DMS 273 (cell line): ENCODE measurements around the gene TUFT1.
"Not testable (repeated sequence)": the region's sequence is repeated elsewhere in the genome, so short reads cannot be mapped to it uniquely, and the experiment has no call there.

Source experiments
- DNase-seq: peaks from one replicate; lab custom pipeline; 2025; ENCODE audit not compliant: unreplicated experiment; lab: John Stamatoyannopoulos, UW

TUFT1 gene

DNA sequence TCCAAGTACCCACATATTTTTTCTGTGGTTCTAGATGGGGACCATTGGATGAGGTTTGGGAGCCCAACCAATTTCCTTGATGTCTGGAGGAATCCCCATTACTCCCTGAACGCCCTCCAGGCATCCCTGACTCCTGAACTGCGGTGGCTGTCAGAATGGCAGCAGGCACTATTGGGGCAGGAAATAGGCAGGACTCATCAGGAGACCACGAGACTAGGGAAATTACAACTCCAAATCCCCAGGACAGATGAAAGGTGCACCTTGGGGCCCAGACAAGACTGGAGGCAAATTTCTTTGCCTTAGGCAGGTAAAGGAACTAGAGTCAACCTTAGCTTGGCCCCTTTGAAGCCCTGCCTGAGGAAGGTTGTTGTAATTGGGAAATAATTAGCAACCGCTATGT is 27.8 kb upstream of the TUFT1 start:
- no peak for DNase-seq

DNA sequence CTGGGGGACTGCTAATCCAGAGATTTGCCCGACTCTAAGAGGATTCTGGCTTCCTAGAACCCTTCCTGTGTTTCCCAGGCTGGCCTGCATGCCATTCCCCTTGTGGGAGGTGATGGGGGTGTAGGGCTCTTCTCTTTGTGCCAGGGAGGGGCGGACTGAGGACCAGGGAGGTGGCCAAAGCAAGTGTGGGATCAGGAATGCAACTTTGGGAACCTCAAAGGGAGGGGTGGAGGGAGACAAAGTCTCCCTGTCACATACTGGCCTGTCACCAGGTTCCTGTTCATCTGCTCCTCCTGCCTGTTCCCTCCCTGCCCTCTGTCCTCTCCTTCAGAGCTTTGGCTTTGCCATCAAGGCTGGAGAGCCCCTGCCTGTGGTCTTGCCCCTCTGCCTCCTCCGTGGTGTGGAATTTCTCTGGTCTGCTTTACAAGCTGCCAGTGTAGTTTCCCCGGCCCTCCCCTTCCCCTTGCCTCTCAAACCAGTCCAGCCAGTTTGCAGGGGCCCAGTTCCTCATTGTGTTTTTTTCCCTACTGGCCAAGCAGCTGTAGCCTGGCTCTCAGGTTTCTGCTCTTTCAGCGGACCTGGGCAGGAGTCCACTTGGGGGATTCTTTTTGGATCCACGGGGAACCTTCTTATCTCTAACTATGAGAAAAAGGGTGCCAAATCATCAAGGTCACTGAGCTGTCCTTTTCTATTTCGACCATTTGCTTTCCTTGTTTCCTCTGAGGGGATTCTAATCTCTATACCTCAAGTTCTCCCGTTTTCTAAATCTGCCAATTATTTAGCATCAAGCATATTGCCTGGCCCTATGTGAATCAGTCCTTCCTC is 27.1 kb upstream of the TUFT1 start:
- DNase-seq, result no peak

DNA sequence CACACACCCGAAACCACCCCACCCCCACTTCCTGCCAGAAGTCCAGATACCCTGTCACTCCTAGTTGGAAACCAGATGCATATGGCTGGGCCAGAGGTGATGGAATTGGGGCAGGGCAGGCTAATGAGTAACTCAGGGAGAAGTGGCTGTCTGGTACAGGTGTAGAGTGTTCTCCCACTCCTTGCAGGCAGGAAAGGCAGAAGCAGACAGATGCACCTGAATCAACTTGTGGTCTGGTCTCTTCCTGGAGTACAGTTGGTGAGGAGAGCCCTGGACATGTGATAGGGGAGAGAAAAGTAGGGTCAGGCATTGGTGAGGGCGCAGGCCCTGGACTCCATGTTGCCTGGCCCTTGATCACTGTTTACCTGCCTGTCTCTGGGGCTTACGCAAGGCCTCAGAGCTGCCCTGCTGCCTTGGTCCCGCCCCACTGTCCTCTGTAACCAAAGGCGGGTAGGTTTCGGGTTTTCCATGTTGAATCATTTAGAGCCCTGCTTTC is 26.4 kb upstream of the TUFT1 start:
- DNase-seq, result no peak

DNA sequence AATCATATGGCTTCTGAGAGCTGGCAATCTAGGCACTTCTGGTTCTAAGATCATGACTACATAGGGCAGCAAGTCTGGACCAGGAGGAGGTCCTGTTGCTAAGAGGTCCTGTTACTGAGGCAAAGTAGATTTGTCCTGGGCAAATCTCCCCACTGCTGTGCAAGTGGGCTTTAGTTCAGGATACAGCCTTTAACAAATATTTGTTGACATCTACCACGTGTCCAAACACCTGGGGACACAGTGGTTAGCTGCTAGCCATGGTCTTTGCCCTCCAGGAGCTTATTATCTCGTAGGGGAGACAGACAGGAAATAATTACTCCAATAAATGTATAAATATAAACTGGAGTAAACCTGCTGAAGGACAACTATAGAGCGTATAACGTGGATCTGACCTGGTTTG is 25.7 kb upstream of the TUFT1 start:
- no peak for DNase-seq

DNA sequence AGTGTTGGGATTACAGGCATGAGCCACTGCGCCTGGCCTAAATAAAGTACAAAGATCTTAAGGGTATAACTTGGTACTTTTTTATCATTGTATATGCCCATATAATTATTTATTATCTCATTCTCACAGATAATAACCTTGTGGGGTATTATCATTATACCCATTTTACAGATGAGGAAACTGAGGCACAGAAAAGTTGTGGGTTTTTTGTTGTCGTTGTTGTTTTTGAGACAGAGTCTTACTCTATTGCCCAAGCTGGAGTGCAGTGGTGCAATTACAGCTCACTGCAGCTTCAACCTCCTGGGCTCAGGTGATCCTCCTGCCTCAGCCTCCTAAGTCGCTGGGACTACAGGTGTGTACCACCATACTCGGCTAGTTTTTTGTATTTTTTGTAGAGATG is 24.8 kb upstream of the TUFT1 start:
- DNase-seq, result no peak

DNA sequence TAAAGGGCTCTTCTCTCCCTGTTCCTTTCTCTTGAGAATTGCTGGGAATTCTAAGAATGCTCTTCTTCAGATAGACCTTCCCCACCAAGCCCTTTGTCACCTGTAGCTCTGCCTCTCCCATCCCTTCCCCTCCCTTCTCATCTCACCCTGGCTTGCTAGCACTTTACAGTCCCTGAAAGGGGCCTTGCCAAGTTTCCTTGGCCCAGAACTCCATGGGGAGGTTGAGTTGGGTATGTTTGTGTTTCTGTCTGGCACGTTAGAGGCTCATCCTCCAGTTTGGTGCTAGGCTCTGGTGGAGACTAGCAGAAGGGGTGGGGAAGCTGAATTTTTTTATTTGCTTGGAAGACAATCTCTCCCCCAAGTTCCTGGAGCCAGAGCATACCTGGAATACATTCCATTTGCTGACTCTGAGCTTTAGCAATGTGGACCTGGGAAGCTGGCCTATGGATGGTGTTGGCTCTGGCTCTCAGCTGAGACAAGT is 24.0 kb upstream of the TUFT1 start:
- DNase-seq, result no peak

DNA sequence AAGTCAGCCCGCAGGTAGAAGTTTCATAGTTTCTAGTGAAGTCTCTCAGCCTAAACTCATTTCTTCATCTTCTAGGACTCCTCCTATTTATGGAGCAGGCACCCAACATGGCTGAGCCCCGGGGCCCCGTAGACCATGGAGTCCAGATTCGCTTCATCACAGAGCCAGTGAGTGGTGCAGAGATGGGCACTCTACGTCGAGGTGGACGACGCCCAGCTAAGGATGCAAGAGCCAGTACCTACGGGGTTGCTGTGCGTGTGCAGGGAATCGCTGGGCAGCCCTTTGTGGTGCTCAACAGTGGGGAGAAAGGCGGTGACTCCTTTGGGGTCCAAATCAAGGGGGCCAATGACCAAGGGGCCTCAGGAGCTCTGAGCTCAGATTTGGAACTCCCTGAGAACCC is 21.7 kb upstream of the TUFT1 start:
- DNase-seq, result no peak

DNA sequence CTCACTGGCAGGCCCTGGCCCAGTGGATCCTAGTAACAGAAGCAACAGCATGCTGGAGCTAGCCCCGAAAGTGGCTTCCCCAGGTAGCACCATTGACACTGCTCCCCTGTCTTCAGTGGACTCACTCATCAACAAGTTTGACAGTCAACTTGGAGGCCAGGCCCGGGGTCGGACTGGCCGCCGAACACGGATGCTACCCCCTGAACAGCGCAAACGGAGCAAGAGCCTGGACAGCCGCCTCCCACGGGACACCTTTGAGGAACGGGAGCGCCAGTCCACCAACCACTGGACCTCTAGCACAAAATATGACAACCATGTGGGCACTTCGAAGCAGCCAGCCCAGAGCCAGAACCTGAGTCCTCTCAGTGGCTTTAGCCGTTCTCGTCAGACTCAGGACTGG is 21.2 kb upstream of the TUFT1 start:
- no peak for DNase-seq

DNA sequence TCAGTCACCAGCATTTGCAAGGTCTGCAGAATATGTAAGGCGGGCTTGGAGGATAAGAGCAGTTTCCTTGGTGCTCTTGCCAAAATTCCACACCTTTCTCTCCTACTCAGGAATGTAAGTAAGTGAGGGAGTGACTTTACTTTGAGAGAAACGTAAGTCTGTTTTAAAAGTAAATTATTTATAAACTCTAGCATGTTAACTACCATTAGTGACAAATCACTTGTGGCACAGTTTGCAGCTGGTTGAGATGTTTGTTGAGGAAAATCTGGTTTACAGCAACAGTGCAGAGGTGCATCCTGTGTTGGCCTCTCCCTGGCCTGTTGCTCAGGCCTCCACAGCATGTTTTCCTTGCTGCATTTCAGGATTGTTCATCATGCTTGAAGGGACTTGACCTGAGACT is 20.4 kb upstream of the TUFT1 start:
- DNase-seq, result no peak

DNA sequence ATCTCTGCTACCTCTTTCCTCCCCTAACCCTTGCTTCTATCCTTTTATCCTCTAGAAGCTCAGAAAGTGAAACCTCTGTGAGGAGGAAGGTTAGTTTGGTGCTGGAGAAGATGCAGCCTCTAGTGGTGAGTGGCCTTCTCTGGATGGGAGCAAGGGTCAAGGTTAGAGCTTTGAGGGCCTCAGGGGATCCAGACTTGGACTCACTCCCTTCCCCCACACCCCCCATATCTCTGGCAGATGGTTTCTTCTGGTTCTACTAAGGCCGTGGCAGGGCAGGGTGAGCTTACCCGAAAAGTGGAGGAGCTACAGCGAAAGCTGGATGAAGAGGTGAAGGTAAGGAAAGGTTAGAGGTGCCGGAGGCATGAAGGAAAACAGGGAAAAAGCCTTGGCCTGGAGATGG is 19.8 kb upstream of the TUFT1 start:
- DNase-seq, result no peak

DNA sequence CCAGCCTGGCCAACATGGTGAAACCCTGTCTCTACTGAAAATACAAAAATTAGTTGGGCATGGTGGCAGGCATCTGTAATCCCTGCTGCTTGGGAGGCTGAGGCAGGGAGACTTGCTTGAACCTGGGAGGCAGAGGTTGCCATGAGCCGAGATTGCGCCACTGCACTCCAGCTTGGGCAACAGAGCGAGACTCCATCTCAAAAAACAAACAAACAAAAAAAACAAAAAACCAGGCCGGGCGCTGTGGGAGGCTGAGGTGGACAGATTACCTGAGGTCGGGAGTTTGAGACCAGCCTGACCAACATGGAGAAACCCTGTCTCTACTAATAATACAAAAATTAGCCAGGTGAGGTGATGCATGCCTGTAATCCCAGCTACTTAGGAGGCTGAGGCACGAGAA is 17.7 kb upstream of the TUFT1 start:
- DNase-seq, result not testable (repeated sequence)

DNA sequence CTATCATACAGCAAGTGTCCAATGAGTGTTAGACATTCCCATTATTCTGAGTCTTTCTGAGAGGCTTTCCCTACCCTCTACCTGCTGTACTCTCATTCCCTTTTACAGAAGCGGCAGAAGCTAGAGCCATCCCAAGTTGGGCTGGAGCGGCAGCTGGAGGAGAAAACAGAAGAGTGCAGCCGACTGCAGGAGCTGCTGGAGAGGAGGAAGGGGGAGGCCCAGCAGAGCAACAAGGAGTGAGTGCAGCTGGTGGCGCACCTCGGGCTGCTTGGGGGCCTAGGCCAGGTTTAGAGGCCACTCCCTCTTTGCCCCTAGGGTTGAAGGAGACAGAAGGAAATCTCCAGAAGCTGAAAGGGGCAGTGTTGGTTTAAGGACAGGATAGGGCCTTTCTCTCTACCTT is 16.8 kb upstream of the TUFT1 start:
- no peak for DNase-seq

DNA sequence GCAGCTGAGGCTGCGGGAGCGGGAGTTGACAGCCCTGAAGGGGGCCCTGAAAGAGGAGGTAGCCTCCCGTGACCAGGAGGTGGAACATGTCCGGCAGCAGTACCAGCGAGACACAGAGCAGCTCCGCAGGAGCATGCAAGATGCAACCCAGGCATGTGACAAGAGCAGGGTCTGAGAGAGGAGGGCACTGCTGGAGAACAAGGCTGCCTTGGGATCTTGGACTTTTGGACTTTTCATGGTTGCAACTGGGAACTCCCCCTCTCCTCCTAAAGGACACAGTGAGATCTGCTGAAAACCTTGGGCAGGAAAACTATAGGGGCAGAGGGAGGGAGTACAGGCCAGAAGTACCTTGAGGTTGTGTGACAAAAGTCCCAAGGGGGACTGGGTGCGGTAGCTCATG is 15.4 kb upstream of the TUFT1 start:
- no peak for DNase-seq

DNA sequence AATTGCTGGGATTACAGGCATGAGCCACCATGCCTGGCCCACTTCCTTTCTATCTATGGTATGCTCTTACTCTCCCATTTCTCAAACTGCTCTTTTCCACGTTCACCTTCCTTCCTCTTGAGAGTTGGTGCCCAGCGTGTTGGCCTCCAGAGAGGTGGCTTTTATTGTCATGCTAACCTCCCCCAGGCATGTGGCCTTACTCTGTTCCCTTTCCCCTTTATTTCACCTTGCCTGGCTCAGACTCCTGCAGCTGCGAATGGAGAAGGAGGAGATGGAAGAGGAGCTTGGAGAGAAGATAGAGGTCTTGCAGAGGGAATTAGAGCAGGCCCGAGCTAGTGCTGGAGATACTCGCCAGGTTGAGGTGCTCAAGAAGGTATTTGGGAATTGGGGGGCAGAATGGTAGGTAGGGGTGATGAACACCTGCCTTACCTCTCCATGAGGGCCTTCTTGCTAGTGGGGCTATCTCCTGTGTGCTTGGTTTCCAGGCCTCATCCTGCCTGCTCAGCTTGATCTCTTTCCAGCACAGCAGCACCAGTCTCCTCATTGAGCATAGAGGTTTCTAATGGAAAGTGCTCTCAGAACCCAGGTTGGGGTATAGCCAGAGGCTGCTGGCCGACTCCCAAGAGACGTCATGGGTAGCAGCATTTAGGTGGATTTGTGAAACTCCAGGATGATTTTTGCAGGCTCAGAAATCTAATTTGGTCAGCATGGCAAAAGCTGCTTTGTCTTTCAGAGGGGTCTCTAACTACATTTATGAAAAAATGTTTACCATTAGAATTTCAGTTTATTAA is 13.2 kb upstream of the TUFT1 start:
- DNase-seq, result no peak

DNA sequence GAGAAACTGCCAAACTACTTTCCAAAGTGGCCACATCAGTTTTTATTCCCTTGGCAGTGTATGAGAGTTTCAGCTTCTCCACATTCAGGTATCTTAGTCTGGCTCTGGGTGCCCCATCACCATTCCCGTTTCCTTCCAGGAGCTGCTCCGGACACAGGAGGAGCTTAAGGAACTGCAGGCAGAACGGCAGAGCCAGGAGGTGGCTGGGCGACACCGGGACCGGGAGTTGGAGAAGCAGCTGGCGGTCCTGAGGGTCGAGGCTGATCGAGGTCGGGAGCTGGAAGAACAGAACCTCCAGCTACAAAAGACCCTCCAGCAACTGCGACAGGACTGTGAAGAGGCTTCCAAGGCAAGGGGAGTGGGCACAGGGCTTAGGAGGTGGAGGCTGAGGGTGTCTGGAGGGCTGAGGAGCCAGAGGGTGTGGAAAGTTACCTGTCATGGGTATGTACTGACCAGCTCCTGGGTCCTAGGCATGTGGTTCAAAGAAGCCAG is 10.9 kb upstream of the TUFT1 start:
- no peak for DNase-seq

DNA sequence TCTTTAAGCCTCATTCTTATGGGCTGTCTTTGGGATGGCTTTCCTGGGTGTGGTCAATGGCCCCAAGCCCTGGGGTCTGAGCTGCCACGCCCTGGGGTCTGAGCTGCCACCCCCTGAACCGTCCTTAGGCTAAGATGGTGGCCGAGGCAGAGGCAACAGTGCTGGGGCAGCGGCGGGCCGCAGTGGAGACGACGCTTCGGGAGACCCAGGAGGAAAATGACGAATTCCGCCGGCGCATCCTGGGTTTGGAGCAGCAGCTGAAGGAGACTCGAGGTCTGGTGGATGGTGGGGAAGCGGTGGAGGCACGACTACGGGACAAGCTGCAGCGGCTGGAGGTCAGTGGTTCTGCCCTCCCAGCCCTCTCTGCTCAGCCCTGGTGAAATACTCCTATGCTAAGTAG is 10.3 kb upstream of the TUFT1 start:
- no peak for DNase-seq

DNA sequence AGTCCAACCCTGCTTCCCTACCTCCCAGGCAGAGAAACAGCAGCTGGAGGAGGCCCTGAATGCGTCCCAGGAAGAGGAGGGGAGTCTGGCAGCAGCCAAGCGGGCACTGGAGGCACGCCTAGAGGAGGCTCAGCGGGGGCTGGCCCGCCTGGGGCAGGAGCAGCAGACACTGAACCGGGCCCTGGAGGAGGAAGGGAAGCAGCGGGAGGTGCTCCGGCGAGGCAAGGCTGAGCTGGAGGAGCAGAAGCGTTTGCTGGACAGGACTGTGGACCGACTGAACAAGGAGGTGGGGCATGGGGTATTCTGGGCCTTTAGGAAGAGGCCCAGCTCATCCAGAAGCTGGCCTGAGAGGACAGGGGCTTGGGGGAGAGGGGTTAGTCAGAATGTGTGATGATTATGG is 9.6 kb upstream of the TUFT1 start:
- DNase-seq, result no peak

DNA sequence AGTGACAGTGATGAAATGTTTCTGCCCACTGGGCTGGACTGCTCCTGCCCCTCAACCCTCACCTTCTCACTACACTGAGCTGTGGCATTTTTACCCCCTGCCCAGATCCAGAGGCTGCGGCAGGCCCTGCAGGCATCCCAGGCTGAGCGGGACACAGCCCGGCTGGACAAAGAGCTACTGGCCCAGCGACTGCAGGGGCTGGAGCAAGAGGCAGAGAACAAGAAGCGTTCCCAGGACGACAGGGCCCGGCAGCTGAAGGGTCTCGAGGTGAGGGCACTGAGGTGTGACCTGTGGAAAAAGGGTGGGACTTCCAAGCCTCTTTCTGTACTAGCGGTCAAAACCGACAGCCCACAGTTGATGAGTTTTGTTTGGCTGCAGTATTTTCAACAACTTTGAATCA is 6.2 kb upstream of the TUFT1 start:
- no peak for DNase-seq

DNA sequence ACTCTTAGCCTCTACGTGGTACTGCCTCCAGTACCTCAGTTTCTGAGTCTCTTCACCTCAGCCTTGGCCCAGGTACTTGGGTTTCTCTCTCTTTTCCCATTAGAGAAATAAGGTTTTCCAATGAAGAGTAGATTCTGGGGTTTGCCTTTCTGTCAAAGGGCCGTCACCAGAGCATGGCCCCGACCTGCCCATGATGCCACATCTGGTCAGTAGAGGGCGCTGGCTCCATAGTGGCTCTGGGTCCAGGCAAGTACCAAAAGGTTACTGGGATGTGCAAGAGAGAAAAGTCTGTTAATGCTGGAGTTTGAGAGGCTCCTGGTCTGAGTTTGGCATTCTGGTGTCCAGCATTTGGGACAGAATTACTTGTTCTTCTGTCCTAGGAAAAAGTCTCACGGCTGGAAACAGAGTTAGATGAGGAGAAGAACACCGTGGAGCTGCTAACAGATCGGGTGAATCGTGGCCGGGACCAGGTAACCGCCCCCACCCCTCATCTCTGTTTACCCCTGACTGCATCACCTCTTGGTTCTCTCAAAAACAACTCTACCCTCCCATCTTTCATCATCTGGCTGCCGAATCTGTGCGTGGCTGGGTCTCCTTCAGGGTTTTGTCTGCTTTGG is 5.3 kb upstream of the TUFT1 start:
- DNase-seq, result peak; percentile 82

DNA sequence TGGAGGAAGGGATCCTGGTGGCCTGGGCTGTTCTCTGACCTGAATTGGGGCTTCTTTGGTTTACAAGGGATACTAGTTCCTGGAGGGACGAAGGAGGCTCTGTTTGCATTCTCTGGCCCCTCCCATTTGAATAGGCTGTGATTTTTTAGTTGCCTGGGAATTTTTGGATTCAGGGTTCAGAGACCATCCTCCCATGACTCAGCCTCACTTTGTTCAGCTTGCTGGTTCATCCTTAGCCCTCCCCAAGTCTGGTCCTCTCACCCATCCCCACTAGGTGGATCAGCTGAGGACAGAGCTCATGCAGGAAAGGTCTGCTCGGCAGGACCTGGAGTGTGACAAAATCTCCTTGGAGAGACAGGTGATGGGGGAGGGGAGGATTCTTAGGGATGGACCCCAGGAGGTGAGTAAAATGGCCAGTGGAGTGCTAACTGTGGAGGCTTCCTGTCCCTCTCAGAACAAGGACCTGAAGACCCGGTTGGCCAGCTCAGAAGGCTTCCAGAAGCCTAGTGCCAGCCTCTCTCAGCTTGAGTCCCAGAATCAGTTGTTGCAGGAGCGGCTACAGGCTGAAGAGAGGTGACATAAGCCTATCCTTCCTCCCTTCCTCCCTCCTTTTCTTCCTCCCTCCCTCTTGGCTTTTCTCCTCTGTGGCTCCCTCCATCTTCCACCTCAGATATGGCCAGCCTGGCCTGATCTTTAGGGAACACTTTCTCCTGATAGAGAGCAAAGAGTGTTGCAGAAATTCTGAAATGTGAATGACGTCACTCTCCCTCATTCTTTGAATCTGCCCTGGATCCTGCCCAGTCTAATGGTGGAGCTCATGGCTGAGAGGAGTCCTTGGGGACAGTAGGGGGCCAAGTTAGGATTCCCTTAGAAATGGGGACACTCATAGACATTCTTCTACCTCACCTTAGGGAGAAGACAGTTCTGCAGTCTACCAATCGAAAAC is 4.5 kb upstream of the TUFT1 start:
- no peak for DNase-seq

DNA sequence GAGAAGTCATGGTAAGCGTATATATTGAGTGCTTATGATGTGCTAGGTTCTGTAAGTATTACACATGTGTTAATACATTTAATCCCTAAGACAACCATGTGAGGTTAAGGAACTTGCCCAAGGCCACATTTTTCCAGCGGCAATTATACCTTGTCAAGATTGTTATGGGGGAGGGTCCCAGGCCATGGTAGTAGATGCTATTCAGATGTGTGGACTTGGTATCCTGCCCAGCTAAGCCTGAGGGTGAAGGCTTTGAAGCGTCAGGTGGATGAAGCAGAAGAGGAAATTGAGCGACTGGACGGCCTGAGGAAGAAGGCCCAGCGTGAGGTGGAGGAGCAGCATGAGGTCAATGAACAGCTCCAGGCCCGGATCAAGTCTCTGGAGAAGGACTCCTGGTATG is 3.6 kb upstream of the TUFT1 start:
- no peak for DNase-seq
